GM21825 (cell line): Measurements from ENCODE around the gene DIP2C.

Experiments
- ATAC-seq: cut with Tn5 transposase; IDR thresholded peaks from one replicate; pipeline ENCODE4 v1.9.1; 2021; ENCODE audit warnings: mild to moderate bottlenecking, moderate library complexity; ENCODE audit not compliant: unreplicated experiment

The DIP2C gene

GRCh38 chr10:677750-678661 is 11.5 kb downstream of the DIP2C start:
- no peak for ATAC-seq

- ATAC-seq: no peak
Observed at GRCh38 chr10:677038-677437, 12.4 kb downstream of the DIP2C start.

GRCh38 chr10:676178-676577 is 13.3 kb downstream of the DIP2C start:
- ATAC-seq: no peak

GRCh38 chr10:675532-675931 is 13.9 kb downstream of the DIP2C start:
- no peak for ATAC-seq

GRCh38 chr10:673492-673891 is 16.0 kb downstream of the DIP2C start:
- ATAC-seq: no peak

GRCh38 chr10:672992-673391 is 16.5 kb downstream of the DIP2C start:
- no peak for ATAC-seq

GRCh38 chr10:672203-672602 is 17.3 kb downstream of the DIP2C start:
- ATAC-seq: no peak

- no peak for ATAC-seq
Observed at GRCh38 chr10:670990-671389, 18.5 kb downstream of the DIP2C start.

GRCh38 chr10:670038-670437 is 19.4 kb downstream of the DIP2C start:
- ATAC-seq: no peak

- no peak for ATAC-seq
Observed at GRCh38 chr10:668786-669485, 20.5 kb downstream of the DIP2C start.

- ATAC-seq: no peak
Observed at GRCh38 chr10:667602-668143, 21.8 kb downstream of the DIP2C start.

- no peak for ATAC-seq
Observed at GRCh38 chr10:667096-667495, 22.4 kb downstream of the DIP2C start.

GRCh38 chr10:666237-667012 is 23.0 kb downstream of the DIP2C start:
- no peak for ATAC-seq

- no peak for ATAC-seq
Observed at GRCh38 chr10:665579-666091, 23.8 kb downstream of the DIP2C start.

GRCh38 chr10:664893-665292 is 24.6 kb downstream of the DIP2C start:
- no peak for ATAC-seq

GRCh38 chr10:664301-664700 is 25.2 kb downstream of the DIP2C start:
- no peak for ATAC-seq

GRCh38 chr10:663831-664251 is 25.6 kb downstream of the DIP2C start:
- no peak for ATAC-seq

- no peak for ATAC-seq
Observed at GRCh38 chr10:663466-663751, 26.1 kb downstream of the DIP2C start.

- no peak for ATAC-seq
Observed at GRCh38 chr10:662686-663465, 26.6 kb downstream of the DIP2C start.

- ATAC-seq: no peak
Observed at GRCh38 chr10:662223-662605, 27.3 kb downstream of the DIP2C start.
